ENCODE results near the gene ASH1L.

GRCh38 chr1:155293086-155293749 is 269.4 kb downstream of the ASH1L start:
- no peak for TF ChIP-seq CTCF (tag by site-specific recombination; IDR thresholded peaks at IDR 0.05)
- TF ChIP-seq ZNF223 (tag by site-specific recombination; IDR thresholded peaks at IDR 0.05), result no peak
- no peak for TF ChIP-seq ZNF645 (tag by site-specific recombination; IDR thresholded peaks at IDR 0.05)
- no peak for TF ChIP-seq ELK4 (IDR thresholded peaks at IDR 0.05; ENCODE audit: borderline replicate concordance, low read depth, low read length)
- TF ChIP-seq KLF17 (tag by site-specific recombination; IDR thresholded peaks at IDR 0.05), result no peak
- no peak for TF ChIP-seq ZNF530 (tag by site-specific recombination; IDR thresholded peaks at IDR 0.05; ENCODE audit: low read depth)
- TF ChIP-seq PATZ1 (tag by site-specific recombination; IDR thresholded peaks at IDR 0.05), result no peak
- no peak for TF ChIP-seq ATF2 (tag by site-specific recombination; IDR thresholded peaks at IDR 0.05; ENCODE audit: low read depth)
- TF ChIP-seq ZSCAN4 (tag by site-specific recombination; IDR thresholded peaks at IDR 0.05), result no peak
- no peak for TF ChIP-seq ZFHX2 (tag by site-specific recombination; conservative IDR thresholded peaks at IDR 0.05)
